ENCODE results near the gene RAPGEF1.
"Not testable (repeated sequence)": the region's sequence is repeated elsewhere in the genome, so short reads cannot be mapped to it uniquely, and the experiment has no call there.

RAPGEF1 gene

GRCh38 chr9:131682261-131682660 lies 57.6 kb downstream of the RAPGEF1 start:
- DNase-seq = no peak

DNA sequence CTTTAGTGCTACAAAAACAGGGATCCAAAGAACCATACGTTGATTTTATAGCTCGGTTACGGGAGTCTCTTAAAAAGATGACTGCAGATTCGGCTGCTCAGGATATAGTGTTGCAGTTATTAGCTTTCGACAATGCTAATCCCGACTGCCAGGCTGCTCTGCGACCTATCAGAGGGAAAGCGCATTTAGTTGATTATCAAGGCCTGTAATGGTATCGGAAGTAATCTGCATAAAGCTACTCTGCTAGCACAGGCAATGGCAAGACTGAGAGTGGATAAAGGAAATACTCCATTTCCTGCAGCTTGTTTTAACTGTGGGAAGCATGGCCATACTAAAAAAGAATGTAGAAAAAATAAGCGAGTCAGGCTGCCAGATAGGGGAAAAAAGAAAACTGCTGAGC lies 58.0 kb downstream of the RAPGEF1 start:
- DNase-seq = not testable (repeated sequence)

- DNase-seq = not testable (repeated sequence)
Measured at GRCh38 chr9:131681108-131681507, 58.8 kb downstream of the RAPGEF1 start.

DNA sequence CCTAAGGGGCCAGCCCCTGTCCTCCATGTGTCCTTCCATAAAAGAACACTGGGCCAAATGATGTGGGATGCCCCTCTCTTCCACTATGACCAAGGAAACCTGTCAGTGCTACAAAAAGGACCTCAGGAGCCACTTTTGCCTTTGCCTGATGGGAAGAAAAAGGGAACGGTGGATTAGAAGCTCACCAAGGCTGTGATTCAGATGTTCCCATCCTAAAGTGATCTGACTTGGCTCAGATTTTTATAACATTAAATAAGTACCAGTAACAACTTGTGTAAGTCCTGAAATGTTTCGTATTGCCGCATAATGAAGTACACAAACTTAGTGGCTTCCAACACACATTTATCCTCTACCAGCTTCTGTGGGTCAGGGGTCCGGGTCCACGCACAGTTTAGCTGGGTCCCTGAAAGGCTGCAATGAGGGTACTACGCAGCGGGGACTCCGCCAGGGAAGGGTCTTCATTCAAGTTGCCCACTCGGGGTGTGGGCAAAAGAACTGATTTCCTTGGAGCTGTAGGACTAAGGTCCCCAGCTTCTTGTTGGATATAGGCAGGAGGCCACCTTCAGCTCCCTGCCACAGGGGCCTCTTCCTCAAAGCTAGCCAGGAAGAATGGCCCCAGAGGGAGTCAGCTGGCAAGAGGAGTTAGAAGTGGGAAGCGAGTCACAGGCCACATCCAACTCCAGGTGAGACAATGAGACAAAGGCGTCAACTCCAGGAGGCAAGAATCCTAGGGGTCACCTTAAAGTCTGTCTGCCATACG lies 60.4 kb downstream of the RAPGEF1 start:
- no peak for DNase-seq

- DNase-seq = peak; percentile 85
Measured at GRCh38 chr9:131678499-131679111, 61.3 kb downstream of the RAPGEF1 start.

DNA sequence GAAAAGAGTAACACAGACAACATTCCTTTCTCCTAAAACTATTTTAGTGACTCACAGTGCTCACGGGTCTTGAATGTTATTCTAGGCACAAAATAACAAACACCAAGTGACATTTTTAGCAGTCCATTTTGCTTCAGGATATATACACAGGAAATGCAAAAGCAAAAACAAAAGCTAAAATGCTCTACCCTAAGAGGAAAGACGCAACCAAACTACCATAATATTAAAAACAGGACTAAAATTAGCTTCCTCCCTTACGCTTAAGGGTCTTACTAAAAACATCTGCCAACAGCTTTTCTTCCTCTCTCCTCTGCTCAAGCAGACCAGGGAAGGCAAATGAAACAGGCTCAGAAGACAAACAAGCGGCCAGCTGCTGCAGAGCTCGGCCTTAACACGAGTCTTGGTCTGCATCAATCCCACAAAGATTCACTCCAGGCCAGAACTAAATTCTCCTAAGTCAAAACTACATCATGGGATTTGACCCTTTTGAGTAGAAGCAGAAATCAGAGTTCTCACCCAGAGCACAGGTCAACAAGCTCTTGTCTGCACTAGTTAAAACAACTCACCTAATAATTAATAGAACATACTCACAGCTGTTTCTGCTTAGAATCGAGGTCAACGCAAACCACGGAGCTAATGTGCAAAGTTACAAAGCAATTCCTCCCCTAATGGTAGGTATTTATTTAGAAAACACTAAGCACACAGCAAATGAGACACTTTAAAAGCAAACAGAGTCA lies 62.3 kb downstream of the RAPGEF1 start:
- DNase-seq = no peak

- no peak for DNase-seq
Measured at GRCh38 chr9:131677049-131677443, 62.8 kb downstream of the RAPGEF1 start.

DNA sequence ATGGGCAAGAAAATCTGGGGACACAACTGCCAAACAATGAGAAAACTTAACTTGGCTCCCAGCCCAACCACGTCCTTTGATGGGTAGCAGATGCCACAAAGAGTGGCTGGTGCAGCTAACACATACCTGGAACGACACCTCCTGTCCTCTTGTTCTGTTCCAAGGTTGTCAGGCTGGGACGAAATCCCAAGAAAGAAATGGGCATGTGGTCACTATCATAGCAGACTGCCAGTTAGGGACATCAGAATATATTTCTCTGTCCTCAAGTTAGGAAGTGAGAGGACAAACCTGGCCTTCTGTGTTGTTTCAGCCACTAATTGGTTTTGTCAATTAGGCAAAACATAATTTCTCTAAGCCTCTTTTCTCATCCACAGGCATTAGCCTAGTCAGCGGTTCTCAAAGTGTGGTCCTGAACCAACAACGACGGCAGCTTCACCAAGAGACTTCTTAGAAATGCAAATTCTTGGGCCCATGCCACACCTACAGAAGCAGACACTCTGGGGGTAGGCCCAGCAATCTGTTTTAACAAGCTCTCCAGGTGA lies 63.4 kb downstream of the RAPGEF1 start:
- DNase-seq = no peak

DNA sequence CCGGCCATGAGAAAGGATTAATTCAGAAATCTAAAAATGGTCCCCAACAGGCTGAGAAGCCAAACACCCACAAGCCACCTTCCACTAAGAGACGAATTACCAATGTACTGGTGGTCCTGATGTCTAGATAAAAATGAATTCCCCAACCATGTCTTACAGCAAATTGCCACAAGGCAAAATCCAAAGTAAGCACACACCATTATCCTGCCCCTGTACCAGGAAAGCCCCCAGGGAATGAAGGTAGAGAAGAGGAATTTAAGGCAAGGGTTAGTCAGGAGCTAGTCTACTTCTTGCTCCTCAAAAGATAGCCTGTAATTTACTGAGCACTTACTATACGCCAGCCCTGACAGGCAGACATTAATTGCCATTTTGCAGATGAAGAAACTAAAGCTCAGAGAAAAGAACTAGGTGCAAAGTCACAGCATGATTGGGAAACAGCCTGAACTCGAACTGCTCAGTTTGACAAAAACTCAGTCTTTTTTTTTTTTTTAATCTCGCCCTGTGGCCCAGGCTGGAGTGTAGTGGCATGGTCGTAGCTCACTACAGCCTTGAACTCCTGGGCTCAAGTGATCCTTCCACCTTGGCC lies 64.3 kb downstream of the RAPGEF1 start:
- no peak for DNase-seq

- DNase-seq = no peak
Measured at GRCh38 chr9:131674425-131675421, 65.2 kb downstream of the RAPGEF1 start.

- no peak for DNase-seq
Measured at GRCh38 chr9:131673531-131673930, 66.3 kb downstream of the RAPGEF1 start.

DNA sequence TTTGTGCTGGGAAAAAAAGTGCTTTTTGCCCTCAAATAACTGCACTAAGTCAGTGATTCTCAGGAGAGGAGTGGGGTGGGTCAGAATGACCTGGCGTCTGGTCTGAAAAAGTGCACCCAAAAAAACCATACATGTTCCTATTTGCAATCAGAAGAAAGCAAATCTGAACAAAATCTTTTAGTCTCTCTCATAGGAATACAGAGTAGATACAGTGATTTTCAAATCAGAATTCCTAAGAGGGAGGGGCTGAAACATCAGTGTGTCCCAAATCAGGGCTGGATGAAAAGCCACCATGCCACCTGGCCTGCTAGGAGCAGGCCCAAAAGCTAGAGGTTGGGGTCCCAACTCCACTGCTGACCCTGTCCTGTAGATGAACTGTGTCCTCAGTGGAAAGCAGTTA lies 66.8 kb downstream of the RAPGEF1 start:
- DNase-seq = no peak

- DNase-seq = no peak
Measured at GRCh38 chr9:131672451-131672850, 67.4 kb downstream of the RAPGEF1 start.

DNA sequence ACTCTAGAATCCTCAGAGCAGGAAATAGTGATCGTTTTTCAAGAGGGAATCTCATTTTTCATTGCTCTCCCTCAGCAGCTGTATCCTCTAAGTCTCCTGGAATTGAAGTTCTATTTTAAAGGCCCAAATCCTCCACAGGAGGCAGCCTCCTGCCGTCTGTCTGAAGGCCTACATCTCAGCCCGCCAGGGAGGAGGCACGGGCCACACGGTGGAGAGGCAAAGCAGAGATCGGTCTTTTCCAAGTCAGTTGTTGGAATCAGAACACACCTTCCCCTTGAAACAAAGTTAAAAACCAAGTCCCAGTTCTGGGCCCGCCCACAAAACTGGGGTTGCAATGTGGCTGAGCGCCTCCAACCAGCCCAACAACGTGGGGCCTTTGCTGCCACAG lies 68.7 kb downstream of the RAPGEF1 start:
- no peak for DNase-seq

- peak; percentile 38 for DNase-seq
Measured at GRCh38 chr9:131670247-131671132, 69.4 kb downstream of the RAPGEF1 start.

DNA sequence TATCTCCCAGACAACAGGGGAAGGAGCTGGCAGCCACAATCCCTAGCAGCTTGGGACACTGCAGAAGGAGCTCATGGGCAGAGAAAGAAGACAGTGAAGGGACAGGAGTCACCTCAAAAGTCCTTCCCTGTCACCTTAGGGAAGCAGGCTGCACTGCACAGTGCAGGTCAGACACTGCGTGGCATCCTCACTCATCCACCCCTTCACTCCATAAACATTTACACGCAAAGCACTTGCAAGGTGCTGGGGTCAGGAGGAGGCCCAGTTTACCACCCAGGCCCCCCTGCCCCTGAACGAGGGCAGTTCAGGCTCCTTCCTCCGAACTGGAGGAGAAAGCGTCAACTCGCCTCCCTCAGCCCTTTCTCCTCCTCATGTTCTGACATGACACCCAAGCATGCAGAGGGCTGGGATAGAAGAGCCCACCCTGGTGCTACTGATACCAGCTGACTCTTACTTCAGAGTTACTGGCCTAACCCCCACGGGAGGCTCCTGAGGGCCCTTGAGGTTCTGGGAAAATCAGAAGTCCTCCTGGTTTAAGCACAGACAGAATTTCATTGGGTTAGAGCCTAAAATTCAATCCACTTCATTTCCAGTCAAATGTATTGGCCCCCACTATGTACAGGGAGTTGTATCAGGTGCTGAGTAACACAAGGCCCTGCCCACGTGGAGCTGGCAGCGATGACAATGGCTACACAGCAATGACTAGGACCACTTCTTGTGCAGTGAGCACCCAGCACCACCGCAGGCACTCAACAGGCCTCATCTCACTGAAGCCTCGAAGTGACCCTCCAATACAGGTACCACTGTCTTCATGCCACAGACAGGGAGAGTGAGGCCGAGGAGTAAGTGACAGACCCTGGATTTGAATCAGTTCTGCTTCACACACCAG lies 70.4 kb downstream of the RAPGEF1 start:
- peak; percentile 67 for DNase-seq

DNA sequence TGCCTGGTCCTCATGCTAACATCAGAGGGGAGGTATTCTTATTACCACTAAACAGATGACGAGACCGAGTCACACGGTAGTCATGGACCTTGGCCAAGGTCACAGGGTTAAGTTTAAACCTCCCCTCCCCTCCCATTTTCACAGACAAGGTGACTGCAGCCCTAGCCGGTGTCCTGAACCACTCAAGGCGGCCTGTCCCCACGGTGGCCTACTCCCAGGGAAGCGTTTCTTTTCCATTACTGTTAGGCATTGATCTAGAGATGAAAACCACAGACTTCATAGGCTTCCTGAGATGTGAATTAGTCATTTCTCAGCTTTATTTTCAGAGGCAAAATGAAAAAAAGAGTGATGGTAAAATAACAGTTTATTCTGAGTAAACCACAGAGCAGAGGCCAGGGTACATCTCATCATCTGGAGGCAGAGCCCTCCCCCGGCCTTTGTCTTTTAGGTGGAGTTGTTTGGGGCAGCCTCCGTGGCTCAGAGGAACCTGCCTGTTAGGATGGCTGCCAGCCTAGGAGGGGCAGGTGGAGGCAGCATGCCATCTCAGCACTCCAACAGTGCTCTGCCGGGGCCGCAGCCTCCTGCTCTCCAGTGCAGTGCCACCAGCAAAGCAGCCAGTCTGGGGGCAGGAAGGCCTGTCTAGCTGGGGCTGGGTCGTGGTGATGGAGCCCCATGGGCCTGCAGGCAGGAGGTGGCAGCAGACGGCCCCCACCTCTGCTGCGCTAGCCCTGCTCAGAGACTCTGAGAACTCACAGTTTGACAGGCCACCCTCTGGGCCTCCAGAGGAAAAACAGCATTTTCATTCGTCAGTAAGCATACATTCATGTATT lies 71.2 kb downstream of the RAPGEF1 start:
- DNase-seq = peak; percentile 78

DNA sequence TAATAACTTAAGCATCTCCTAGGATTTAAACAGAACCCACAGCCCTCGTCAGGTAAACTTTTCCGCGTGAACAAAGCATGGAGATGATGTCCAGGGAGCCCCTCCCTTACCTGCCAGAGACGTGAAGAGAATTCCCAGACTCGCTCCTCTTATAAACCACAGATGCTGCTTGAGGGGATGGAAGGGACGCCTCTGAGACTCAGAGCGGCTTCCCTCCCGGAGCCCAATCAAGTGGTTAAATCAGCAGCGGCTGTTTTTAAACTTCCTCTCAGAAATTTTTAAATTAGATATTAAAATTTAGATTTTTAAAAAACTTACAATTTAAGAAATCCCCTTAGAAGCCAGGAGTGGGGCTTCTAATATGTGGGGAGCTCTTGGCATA lies 71.8 kb downstream of the RAPGEF1 start:
- DNase-seq = no peak

GRCh38 chr9:131667576-131667975 lies 72.3 kb downstream of the RAPGEF1 start:
- DNase-seq = peak; percentile 80
